SU-DHL-6 (cell line): ENCODE measurements around the gene CCDC90B.

Experiments used
- H2AFZ ChIP-seq: fragments of 200-600 bp; sonication (generic); 2 replicates; pipeline ENCODE4 v1.6.1; 2014; ENCODE audit warnings: low read depth, mild to moderate bottlenecking, moderate library complexity, mixed read lengths, antibody characterized with exemption, low read length; ENCODE audit not compliant: severe bottlenecking
- H3F3A ChIP-seq: fragments of 200-600 bp; shearing (Covaris generic); 2 replicates; pipeline ENCODE4 v1.6.0; 2016; ENCODE audit warnings: antibody characterized with exemption, mild to moderate bottlenecking; ENCODE audit not compliant: insufficient read depth
- H3K27ac ChIP-seq: fragments of 200-600 bp; sonication (generic); 2 replicates; pipeline ENCODE4 v1.5.1; 2016; ENCODE audit warnings: low read depth, mild to moderate bottlenecking, low read length, moderate library complexity, mixed read lengths
- H3K27me3 ChIP-seq: fragments of 200-600 bp; sonication (generic), shearing (Covaris generic); 2 replicates; pipeline ENCODE4 v1.6.0; 2014; ENCODE audit warnings: mild to moderate bottlenecking, low read length
- H3K36me3 ChIP-seq: fragments of 200-600 bp; sonication (generic); 2 replicates; pipeline ENCODE4 v1.6.1; 2014; ENCODE audit warnings: mild to moderate bottlenecking, low read length, mixed read lengths
- H3K4me2 ChIP-seq: fragments of 300-600, 200-600 bp; shearing (Covaris generic), sonication (generic); 2 replicates; pipeline ENCODE4 v1.6.0; 2014; ENCODE audit warnings: low read length, low read depth, mild to moderate bottlenecking; ENCODE audit not compliant: poor library complexity, severe bottlenecking
- H3K4me3 ChIP-seq: fragments of 200-600 bp; sonication (generic); 2 replicates; pipeline ENCODE4 v1.5.1; 2014; ENCODE audit warnings: antibody characterized with exemption, low read length, mild to moderate bottlenecking, mixed read lengths; ENCODE audit not compliant: insufficient read depth, poor library complexity, severe bottlenecking
- H3K79me2 ChIP-seq: fragments of 200-600 bp; sonication (generic); 2 replicates; pipeline ENCODE4 v1.6.1; 2014; ENCODE audit warnings: mild to moderate bottlenecking, low read length, moderate library complexity; ENCODE audit not compliant: insufficient read depth
- H3K9ac ChIP-seq: fragments of 200-600 bp; sonication (generic); 2 replicates; pipeline ENCODE4 v1.7.0; 2014; ENCODE audit warnings: mild to moderate bottlenecking, low read length
- H3K9me2 ChIP-seq: fragments of 200-600 bp; sonication (generic); replicated peaks from 2 replicates; pipeline ENCODE4 v1.6.1; 2014; ENCODE audit warnings: low read length; ENCODE audit not compliant: insufficient read depth
- H3K9me3 ChIP-seq: fragments of 200-600 bp; sonication (generic); 2 replicates; pipeline ENCODE4 v1.6.1; 2014; ENCODE audit warnings: low read length, mixed read lengths; ENCODE audit not compliant: insufficient read depth
- H4K20me1 ChIP-seq: fragments of 200-600 bp; sonication (generic); 2 replicates; pipeline ENCODE4 v1.6.1; 2014; ENCODE audit warnings: low read depth, mild to moderate bottlenecking, antibody characterized with exemption, low read length, moderate library complexity, mixed read lengths
- EZH2phosphoT487 ChIP-seq: fragments of 200-600 bp; sonication (generic), shearing (Covaris generic); conservative IDR thresholded peaks from 2 replicates; pipeline ENCODE4 v1.6.1; 2018; ENCODE audit warnings: mild to moderate bottlenecking, antibody characterized with exemption, low read length, moderate library complexity, mixed read lengths
- TF ChIP-seq, protein P1 (sequence below): fragments of 200-600 bp; sonication (generic); IDR thresholded peaks from one replicate; pipeline ENCODE4 v1.5.1; 2017; ENCODE audit warnings: antibody characterized with exemption, mild to moderate bottlenecking, low read length, moderate library complexity; ENCODE audit not compliant: insufficient read depth, poor library complexity, severe bottlenecking

The CCDC90B gene

DNA sequence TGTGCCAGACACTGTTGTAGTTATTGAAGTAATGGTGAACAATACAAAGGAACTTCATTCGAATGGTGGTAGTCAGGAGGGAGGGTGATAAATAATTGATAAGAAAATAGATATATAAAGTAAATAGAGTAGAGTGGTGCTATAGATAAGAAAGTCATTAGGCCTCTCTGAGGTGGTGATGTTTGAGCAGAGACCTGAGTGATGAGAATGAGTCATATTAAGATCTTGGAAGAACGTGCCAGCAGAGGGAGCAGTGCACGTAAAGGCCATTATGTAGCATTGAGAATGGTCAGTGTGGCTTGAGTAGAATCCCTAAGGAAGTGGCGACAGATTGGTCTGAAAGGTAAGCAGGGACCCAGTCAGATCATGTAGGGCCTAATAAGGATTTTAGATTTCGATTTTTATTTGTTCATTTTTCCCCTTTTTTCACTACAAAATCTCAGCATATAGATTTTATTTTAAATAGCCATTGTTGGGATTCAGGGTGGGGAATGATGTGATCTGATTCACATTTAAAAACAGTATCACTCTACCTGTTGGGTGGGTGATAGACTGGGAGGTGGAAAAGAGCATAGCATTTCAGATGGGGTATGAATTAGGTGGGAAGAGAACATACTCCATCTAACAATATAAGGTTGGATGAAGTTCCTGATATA is 44.7 kb downstream of the CCDC90B start:
- Histone ChIP-seq H3K4me2 (no peak overlapping the region), H3K27ac (no peak overlapping the region), H3F3A (no peaks in the 10 kb centered on the region), H4K20me1 (no peaks in the 10 kb centered on the region), H3K36me3 (no peaks in the 10 kb centered on the region), H3K79me2 (no peaks in the 10 kb centered on the region), H3K4me3 (no peak overlapping the region), H3K9me2 (no peaks in the 10 kb centered on the region), H3K9ac (no peak overlapping the region), H3K9me3 (no peaks in the 10 kb centered on the region), H2AFZ (no peak overlapping the region), H3K27me3 (no peaks in the 10 kb centered on the region)
- TF ChIP-seq EZH2phosphoT487, result no peak
- TF ChIP-seq, protein P1, sequence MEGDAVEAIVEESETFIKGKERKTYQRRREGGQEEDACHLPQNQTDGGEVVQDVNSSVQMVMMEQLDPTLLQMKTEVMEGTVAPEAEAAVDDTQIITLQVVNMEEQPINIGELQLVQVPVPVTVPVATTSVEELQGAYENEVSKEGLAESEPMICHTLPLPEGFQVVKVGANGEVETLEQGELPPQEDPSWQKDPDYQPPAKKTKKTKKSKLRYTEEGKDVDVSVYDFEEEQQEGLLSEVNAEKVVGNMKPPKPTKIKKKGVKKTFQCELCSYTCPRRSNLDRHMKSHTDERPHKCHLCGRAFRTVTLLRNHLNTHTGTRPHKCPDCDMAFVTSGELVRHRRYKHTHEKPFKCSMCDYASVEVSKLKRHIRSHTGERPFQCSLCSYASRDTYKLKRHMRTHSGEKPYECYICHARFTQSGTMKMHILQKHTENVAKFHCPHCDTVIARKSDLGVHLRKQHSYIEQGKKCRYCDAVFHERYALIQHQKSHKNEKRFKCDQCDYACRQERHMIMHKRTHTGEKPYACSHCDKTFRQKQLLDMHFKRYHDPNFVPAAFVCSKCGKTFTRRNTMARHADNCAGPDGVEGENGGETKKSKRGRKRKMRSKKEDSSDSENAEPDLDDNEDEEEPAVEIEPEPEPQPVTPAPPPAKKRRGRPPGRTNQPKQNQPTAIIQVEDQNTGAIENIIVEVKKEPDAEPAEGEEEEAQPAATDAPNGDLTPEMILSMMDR, result peak; percentile 31

GRCh38 chr11:83238111-83238510 is 48.1 kb downstream of the CCDC90B start:
- Histone ChIP-seq H2AFZ (no peak overlapping the region), H3K4me3 (no peak overlapping the region), H3K79me2 (no peaks in the 10 kb centered on the region), H3K4me2 (no peak overlapping the region), H3K9me2 (no peaks in the 10 kb centered on the region), H3K27ac (no peak overlapping the region), H3K9ac (no peak overlapping the region), H3K9me3 (no peaks in the 10 kb centered on the region), H4K20me1 (no peaks in the 10 kb centered on the region), H3F3A (no peaks in the 10 kb centered on the region), H3K36me3 (no peaks in the 10 kb centered on the region), H3K27me3 (no peaks in the 10 kb centered on the region)
- TF ChIP-seq, protein P1, result no peak
- no peak for TF ChIP-seq EZH2phosphoT487

DNA sequence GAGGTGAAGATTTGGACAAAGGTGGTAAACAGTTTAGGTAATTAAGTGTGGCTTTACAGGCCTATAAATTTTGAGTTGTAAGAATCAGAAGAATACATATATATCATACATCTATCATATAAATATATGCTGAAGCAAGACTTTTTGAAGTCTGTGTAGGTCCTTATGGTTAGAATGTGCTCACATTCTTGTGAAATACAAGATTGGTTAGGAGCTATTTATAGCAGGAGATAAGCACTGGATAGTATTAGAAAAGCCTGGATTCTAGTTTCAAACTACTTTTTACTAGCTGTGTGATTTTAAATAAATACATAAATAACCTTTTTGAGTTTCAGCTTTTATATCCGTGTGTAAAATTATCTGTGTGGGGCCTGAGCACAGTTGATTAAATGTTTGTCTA is 50.3 kb downstream of the CCDC90B start:
- TF ChIP-seq, protein P1, result no peak
- no peak for TF ChIP-seq EZH2phosphoT487
- no peaks in the 10 kb centered on the region for H3K36me3 ChIP-seq

More for the DNA sequence above, 50.3 kb downstream of the CCDC90B start:
- Histone ChIP-seq H3K9ac (no peak overlapping the region), H3K27me3 (no peaks in the 10 kb centered on the region), H3K79me2 (no peaks in the 10 kb centered on the region), H2AFZ (no peak overlapping the region), H3K4me2 (no peak overlapping the region), H3K27ac (no peak overlapping the region), H3K4me3 (no peak overlapping the region), H3K9me3 (no peaks in the 10 kb centered on the region), H3F3A (no peaks in the 10 kb centered on the region), H3K9me2 (no peaks in the 10 kb centered on the region), H4K20me1 (no peaks in the 10 kb centered on the region)
